ENCODE measurements around the gene MLPH. TPM values are rescaled to one million over a fixed set of nuclear protein-coding genes. Genes with fewer than 3 reads are reported as not detected.

MLPH gene
- total and polyA plus RNA-seq, 2 of the 4 experiments (the other 2 are of a cell fraction): 13.8 to 21.6 TPM

DNA sequence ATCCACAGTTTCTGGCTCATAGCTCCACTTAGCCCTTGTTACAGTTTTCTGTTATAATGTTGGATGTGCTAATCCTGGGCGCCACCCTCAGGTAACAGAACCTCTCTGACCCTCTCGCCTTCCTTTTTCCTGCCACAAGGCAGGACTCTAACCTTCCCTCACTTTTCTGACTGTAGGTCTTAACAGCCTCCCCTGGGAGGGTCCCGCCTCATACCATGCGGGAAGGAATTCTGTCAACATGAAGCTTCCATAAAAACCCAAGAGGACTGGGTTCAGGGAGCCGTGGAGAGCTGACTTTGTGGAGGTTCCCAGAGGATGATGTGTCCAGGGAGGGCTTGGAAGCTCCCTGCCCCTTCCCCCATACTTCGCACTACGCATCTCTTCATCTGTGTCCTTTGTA is 115.4 kb downstream of the MLPH start:
- CTCF ChIA-PET: interaction anchor here (2.1 kb wide), 1 partner anchor 14 kb away, joined by 7 read pairs; no protein-coding TSS in a partner anchor
- no peak overlapping the region for H4K5ac ChIP-seq (ENCODE audit: low read depth, low read length)
- WGBS, 2 experiments (ENCODE audit: extremely low coverage in 2 of 2, insufficient read length in 1 of 2): 94% methylated on average over 2 of the region's 7 CpGs; no CpG with 5 or more reads in 1 of the 2 experiments
- no peak overlapping the region for H4K8ac ChIP-seq (ENCODE audit: low read depth in 2 of 2, low read length in 2 of 2)
- intact Hi-C loops (cut with micrococcal nuclease): loop anchor here (5.0 kb wide), 1 partner anchor 140 kb away; no protein-coding TSS in a partner anchor
- 0 out of 2 replicates have a peak overlapping the region, but pooled peaks have one; percentile 3 for H2BK120ac ChIP-seq (ENCODE audit: low read depth, low read length)
- dilution Hi-C loops (cut with HindIII; ENCODE audit: low sequenced_read_pairs, unreplicated experiment): no loop called here
- no peak overlapping the region for H2BK5ac ChIP-seq (ENCODE audit: low read depth, low read length, poor library complexity, severe bottlenecking)
- H2AK9ac ChIP-seq (replicated peaks; ENCODE audit: low read depth, low read length, poor library complexity): no peak overlapping the region
- H3K27ac ChIP-seq (ENCODE audit: insufficient read depth, low read length): no peak overlapping the region
- H3K23ac ChIP-seq (ENCODE audit: low read depth, low read length): no peak overlapping the region
- H2AFZ ChIP-seq (replicated peaks; ENCODE audit: low read length, poor library complexity): no peak overlapping the region
- H2BK20ac ChIP-seq (ENCODE audit: low read depth, low read length): no peak overlapping the region
- H3K79me1 ChIP-seq (ENCODE audit: low read depth in 1 of 2, low read length in 2 of 2): no peaks in the 10 kb centered on the region
- ATAC-seq (ENCODE audit: low read depth) (no peak), DNase-seq (no peak)
- no peak overlapping the region for H3K4me3 ChIP-seq (ENCODE audit: insufficient read depth, low read depth, low read length)
- TF ChIP-seq RAD21 (IDR thresholded peaks at IDR 0.05; ENCODE audit: low read length) (no peak), CEBPB (IDR thresholded peaks at IDR 0.05; ENCODE audit: low read depth, low read length) (no peak), RFX5 (IDR thresholded peaks at IDR 0.05; ENCODE audit: low read depth, low read length) (no peak), CHD1 (IDR thresholded peaks at IDR 0.05; ENCODE audit: low read depth, low read length) (no peak), SMC3 (IDR thresholded peaks at IDR 0.05; ENCODE audit: low read depth, low read length) (no peak), MAZ (IDR thresholded peaks at IDR 0.05; ENCODE audit: borderline replicate concordance, low read depth, low read length) (no peak), RCOR1 (IDR thresholded peaks at IDR 0.05; ENCODE audit: insufficient replicate concordance, low read length) (no peak), MAFK (IDR thresholded peaks at IDR 0.05; ENCODE audit: low read depth, low read length) (no peak), POLR2A (IDR thresholded peaks at IDR 0.05; ENCODE audit: low read depth, low read length) (no peak), MXI1 (IDR thresholded peaks at IDR 0.05; ENCODE audit: borderline replicate concordance, low read depth, low read length) (no peak), NFE2L2 (IDR thresholded peaks at IDR 0.05; ENCODE audit: low read depth, low read length) (no peak), FOS (IDR thresholded peaks at IDR 0.05; ENCODE audit: low read depth, low read length) (no peak), BHLHE40 (IDR thresholded peaks at IDR 0.05; ENCODE audit: low read depth, low read length) (no peak)
- TF ChIP-seq, protein P1, sequence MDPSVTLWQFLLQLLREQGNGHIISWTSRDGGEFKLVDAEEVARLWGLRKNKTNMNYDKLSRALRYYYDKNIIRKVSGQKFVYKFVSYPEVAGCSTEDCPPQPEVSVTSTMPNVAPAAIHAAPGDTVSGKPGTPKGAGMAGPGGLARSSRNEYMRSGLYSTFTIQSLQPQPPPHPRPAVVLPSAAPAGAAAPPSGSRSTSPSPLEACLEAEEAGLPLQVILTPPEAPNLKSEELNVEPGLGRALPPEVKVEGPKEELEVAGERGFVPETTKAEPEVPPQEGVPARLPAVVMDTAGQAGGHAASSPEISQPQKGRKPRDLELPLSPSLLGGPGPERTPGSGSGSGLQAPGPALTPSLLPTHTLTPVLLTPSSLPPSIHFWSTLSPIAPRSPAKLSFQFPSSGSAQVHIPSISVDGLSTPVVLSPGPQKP (IDR thresholded peaks at IDR 0.05; ENCODE audit: borderline replicate concordance, low read depth, low read length): no peak
- TF ChIP-seq, protein P2, sequence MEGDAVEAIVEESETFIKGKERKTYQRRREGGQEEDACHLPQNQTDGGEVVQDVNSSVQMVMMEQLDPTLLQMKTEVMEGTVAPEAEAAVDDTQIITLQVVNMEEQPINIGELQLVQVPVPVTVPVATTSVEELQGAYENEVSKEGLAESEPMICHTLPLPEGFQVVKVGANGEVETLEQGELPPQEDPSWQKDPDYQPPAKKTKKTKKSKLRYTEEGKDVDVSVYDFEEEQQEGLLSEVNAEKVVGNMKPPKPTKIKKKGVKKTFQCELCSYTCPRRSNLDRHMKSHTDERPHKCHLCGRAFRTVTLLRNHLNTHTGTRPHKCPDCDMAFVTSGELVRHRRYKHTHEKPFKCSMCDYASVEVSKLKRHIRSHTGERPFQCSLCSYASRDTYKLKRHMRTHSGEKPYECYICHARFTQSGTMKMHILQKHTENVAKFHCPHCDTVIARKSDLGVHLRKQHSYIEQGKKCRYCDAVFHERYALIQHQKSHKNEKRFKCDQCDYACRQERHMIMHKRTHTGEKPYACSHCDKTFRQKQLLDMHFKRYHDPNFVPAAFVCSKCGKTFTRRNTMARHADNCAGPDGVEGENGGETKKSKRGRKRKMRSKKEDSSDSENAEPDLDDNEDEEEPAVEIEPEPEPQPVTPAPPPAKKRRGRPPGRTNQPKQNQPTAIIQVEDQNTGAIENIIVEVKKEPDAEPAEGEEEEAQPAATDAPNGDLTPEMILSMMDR (conservative IDR thresholded peaks at IDR 0.05; ENCODE audit: low read depth, low read length): no peak
- TF ChIP-seq, protein P3, sequence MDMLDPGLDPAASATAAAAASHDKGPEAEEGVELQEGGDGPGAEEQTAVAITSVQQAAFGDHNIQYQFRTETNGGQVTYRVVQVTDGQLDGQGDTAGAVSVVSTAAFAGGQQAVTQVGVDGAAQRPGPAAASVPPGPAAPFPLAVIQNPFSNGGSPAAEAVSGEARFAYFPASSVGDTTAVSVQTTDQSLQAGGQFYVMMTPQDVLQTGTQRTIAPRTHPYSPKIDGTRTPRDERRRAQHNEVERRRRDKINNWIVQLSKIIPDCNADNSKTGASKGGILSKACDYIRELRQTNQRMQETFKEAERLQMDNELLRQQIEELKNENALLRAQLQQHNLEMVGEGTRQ (IDR thresholded peaks at IDR 0.05; ENCODE audit: low read depth, low read length): no peak
- BruUV-seq (replicated peaks): no TSS peak
- no peak overlapping the region for H3K9ac ChIP-seq (ENCODE audit: low read depth, low read length)
- in situ Hi-C loops (cut with MboI; ENCODE audit: low sequenced_read_pairs): no loop called here
- H2AK5ac ChIP-seq (ENCODE audit: low read depth, low read length): peak overlapping the region; percentile 11; the same call in 1 of the 2 replicates
- H3K56ac ChIP-seq (ENCODE audit: extremely low read depth, insufficient read depth, low read length): no peak overlapping the region
- peaks cover 7% of the 10 kb centered on the region for H3K4me1 ChIP-seq (ENCODE audit: control insufficient read depth, insufficient read depth, low read length)
- no peak overlapping the region for H3K14ac ChIP-seq (replicated peaks; ENCODE audit: low read depth, low read length)
- no peak overlapping the region for H4K91ac ChIP-seq (ENCODE audit: insufficient read depth, low read depth, low read length)
- H3K9me3 ChIP-seq (ENCODE audit: control insufficient read depth, insufficient read depth, low read length): no peaks in the 10 kb centered on the region
- H3K9me1 ChIP-seq (ENCODE audit: insufficient read depth, low read length): peaks cover 9% of the 10 kb centered on the region; the same call in 1 of the 2 replicates
- H3K18ac ChIP-seq (ENCODE audit: low read depth, low read length): no peak overlapping the region
- no peaks in the 10 kb centered on the region for H4K20me1 ChIP-seq (ENCODE audit: insufficient read depth, low read length)
- no peaks in the 10 kb centered on the region for H3K36me3 ChIP-seq (ENCODE audit: control insufficient read depth, insufficient read depth, low read length)
- POLR2A ChIA-PET (ENCODE audit: unreplicated experiment): no interaction called here
- H3K4ac ChIP-seq (ENCODE audit: low read depth, low read length): 0 out of 2 replicates have a peak overlapping the region, but pooled peaks have one; percentile 21
- no peak overlapping the region; the same call in 2 of the 3 replicates for H2BK15ac ChIP-seq (ENCODE audit: low read depth, low read length)
- no peaks in the 10 kb centered on the region for H3K27me3 ChIP-seq (ENCODE audit: control insufficient read depth, insufficient read depth, low read length)
- no peak overlapping the region for H3K4me2 ChIP-seq (ENCODE audit: low read depth, low read length)

Measured in IMR-90 (cell line).